ENCODE data around the gene HBS1L.

HBS1L gene

DNA sequence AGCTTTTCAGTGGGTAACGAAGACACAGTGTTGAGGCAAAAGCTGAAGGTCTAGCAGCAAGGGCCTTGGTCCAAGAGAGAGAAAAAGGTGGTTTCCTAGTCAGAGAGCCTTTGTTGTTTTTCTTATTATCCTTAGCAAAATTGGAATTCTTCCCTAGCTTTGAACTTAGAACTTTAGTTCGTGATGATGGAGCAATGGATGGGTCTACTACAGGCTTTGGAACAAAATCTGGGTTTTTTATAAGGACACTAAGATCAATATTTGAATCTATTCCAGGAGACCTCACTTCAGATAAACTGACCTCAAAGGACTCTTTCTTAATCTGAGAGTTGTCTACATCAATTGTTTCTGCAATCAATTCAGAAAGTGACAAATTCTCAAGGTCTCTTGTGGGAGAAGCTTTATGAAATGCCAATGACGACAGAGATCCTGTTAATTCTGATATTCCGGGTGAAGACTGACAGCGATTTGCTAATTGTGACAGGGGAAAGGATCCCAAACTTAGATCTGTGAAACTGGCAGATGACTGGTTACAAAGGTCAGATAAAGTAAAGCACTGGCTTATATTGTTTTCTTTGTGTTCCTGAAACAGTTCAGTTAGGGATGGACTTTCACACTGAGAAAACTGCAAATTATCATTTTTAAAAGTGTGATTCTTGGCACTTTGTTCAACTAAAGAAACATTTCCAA is 17.7 kb downstream of the HBS1L start:
- H3K36me3 ChIP-seq (ENCODE audit: control insufficient read depth, insufficient read depth, low read length) = peaks cover 2% of the 10 kb centered on the region
- DNase-seq (ENCODE audit: extremely low read depth, insufficient read length) = no peak
- no peaks in the 10 kb centered on the region for H3K27me3 ChIP-seq (replicated peaks; ENCODE audit: control insufficient read depth, insufficient read depth, low read length)
- TF ChIP-seq, protein P1, sequence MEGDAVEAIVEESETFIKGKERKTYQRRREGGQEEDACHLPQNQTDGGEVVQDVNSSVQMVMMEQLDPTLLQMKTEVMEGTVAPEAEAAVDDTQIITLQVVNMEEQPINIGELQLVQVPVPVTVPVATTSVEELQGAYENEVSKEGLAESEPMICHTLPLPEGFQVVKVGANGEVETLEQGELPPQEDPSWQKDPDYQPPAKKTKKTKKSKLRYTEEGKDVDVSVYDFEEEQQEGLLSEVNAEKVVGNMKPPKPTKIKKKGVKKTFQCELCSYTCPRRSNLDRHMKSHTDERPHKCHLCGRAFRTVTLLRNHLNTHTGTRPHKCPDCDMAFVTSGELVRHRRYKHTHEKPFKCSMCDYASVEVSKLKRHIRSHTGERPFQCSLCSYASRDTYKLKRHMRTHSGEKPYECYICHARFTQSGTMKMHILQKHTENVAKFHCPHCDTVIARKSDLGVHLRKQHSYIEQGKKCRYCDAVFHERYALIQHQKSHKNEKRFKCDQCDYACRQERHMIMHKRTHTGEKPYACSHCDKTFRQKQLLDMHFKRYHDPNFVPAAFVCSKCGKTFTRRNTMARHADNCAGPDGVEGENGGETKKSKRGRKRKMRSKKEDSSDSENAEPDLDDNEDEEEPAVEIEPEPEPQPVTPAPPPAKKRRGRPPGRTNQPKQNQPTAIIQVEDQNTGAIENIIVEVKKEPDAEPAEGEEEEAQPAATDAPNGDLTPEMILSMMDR (IDR thresholded peaks at IDR 0.05; ENCODE audit: insufficient read depth, low read length, poor library complexity, severe bottlenecking) = no peak
- no peak overlapping the region for H3K4me3 ChIP-seq (replicated peaks; ENCODE audit: low read depth, low read length)

DNA sequence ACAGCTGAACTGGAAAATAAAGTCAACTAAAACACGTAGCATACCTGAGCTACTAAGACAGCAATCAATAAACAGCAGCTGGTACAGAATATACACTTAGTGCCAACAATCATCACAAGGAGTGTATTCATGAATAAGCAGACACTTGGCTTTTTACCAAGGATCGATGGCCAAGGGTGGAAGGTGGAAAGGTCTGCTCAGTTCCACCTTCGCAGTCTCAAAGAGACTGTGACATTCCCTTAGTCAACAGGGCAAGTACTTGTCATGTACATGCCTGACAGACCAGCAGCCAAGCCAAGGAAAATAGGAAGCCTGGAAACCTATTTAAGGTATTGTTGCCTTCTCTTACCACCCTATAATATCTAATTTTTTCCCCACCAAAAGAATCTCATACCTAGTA is 21.4 kb downstream of the HBS1L start:
- H3K36me3 ChIP-seq (ENCODE audit: control insufficient read depth, insufficient read depth, low read length) = no peaks in the 10 kb centered on the region; the same call in none of the 2 replicates

DNA sequence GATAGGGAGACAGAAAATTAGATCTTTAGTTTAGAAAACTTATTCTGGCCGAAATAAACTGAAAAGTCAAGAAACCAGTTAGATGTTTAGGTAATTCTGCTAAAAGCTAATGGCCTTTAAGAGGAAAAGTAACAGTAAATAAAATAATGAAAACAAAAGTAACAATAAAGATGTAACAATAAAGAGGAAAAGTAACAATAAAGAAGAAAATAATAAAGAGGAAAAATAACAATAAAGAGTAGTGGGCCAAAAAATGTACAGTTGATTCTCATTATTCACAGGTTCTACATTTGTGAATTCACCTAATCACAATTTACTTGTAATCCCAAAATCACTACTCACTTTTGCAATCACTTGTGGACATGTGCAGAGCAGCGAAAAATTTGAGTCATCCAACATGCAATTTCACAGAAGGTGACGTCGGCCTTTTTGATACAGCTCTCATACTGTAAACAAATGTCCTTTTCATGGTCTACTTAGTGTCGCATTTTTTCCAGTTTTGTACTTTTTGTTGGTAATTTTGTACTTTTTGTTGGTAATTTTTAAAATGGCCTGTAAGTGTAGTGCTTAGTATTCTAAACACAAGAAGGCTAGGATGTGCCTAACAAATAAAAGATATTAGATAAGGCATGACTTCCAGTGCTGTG is 24.0 kb downstream of the HBS1L start:
- DNase-seq (ENCODE audit: extremely low read depth, insufficient read length) = no peak
- no peak overlapping the region for H3K4me3 ChIP-seq (replicated peaks; ENCODE audit: low read depth, low read length)
- no peaks in the 10 kb centered on the region for H3K27me3 ChIP-seq (replicated peaks; ENCODE audit: control insufficient read depth, insufficient read depth, low read length)
- TF ChIP-seq, protein P1 (IDR thresholded peaks at IDR 0.05; ENCODE audit: insufficient read depth, low read length, poor library complexity, severe bottlenecking) = no peak
- no peaks in the 10 kb centered on the region; the same call in 1 of the 2 replicates for H3K36me3 ChIP-seq (ENCODE audit: control insufficient read depth, insufficient read depth, low read length)

More for the DNA sequence above, 21.4 kb downstream of the HBS1L start:
- DNase-seq (ENCODE audit: extremely low read depth, insufficient read length) = no peak
- Histone ChIP-seq H3K27me3 (replicated peaks; ENCODE audit: control insufficient read depth, insufficient read depth, low read length) (no peaks in the 10 kb centered on the region), H3K4me3 (replicated peaks; ENCODE audit: low read depth, low read length) (no peak overlapping the region)
- TF ChIP-seq, protein P1 (IDR thresholded peaks at IDR 0.05; ENCODE audit: insufficient read depth, low read length, poor library complexity, severe bottlenecking) = no peak

DNA sequence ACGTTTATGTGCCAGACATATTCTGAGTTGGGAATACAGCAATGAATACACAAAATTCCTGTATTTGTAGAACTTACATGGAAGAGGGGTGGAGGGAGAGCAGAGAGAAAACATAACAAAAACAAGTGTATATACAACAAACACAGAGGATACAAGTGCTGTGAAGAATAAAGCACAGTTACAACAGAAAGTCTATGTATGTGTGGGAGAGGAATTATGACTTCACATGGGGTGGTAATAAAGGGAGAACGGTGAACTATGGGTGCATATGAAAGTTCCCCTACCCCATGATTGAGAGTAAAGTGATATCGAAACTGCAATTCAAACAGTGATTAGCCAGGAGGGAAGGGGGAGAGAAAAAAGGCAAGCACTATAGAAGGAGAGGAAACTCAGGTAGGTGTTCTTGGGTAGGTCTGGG is 24.6 kb downstream of the HBS1L start:
- TF ChIP-seq, protein P1 (IDR thresholded peaks at IDR 0.05; ENCODE audit: insufficient read depth, low read length, poor library complexity, severe bottlenecking) = no peak
- peak; percentile 72 for DNase-seq (ENCODE audit: extremely low read depth, insufficient read length)
- Histone ChIP-seq H3K36me3 (ENCODE audit: control insufficient read depth, insufficient read depth, low read length) (no peaks in the 10 kb centered on the region; the same call in 1 of the 2 replicates), H3K27me3 (replicated peaks; ENCODE audit: control insufficient read depth, insufficient read depth, low read length) (no peaks in the 10 kb centered on the region), H3K4me3 (replicated peaks; ENCODE audit: low read depth, low read length) (peak overlapping the region; percentile 23)

DNA sequence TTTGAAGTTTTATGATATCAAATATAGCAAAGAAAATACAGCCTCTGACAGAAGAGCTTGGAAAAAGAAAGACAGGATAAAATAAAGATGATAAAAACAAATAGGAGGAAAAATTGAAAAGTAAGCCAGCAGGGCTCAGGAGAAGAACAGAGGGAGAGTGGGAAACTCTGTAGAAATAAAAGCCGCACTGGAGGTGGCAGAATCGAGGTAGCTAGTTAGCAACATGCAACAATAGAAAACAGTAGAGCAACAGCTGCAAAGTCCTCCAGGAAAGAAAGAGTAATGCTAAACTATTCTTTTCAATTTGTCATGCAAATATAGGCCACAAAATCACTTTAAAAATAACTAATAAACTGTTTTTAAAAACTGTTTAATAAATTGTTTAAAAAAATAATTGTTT is 28.8 kb downstream of the HBS1L start:
- DNase-seq (ENCODE audit: extremely low read depth, insufficient read length) = no peak
- H3K4me3 ChIP-seq (replicated peaks; ENCODE audit: low read depth, low read length) = no peak overlapping the region
- H3K27me3 ChIP-seq (replicated peaks; ENCODE audit: control insufficient read depth, insufficient read depth, low read length) = no peaks in the 10 kb centered on the region
- TF ChIP-seq, protein P1 (IDR thresholded peaks at IDR 0.05; ENCODE audit: insufficient read depth, low read length, poor library complexity, severe bottlenecking) = no peak
- no peaks in the 10 kb centered on the region for H3K36me3 ChIP-seq (ENCODE audit: control insufficient read depth, insufficient read depth, low read length)

Data from GM06990 (cell line).